HepG2 (cell line): Measurements from ENCODE around the gene ATP13A2. TPM values are rescaled to one million over a fixed set of nuclear protein-coding genes. Genes with fewer than 3 reads are reported as not detected.
A peak's percentile ranks its signal among the peaks of the same experiment; 100 is the strongest.

Experiments
- ATAC-seq: fragments of 200-7000 bp; cut with Tn5 transposase; 3 replicates; pipeline ENCODE4 v1.9.1; 2020; ENCODE audit warnings: mild to moderate bottlenecking, moderate library complexity
- BruUV-seq: library from RNA; stranded (reverse); fragments of 400-500 nt; replicated peaks from 2 replicates; lab custom pipeline; 2021; lab: Mats Ljungman, UMichigan
- CTCF ChIA-PET: fragments of 300-600 bp; formaldehyde crosslinking; extraction: SDS; loops from one replicate; lab custom pipeline; 2021; ENCODE audit warnings: low total read pairs, inconsistent platforms, low intra/inter-chr PET ratio; lab: Yijun Ruan, JAX
- POLR2A ChIA-PET: fragments of 350-600 bp; sonication (Branson Sonifier 250); formaldehyde crosslinking; loops from one replicate; lab custom pipeline; 2020; ENCODE audit warnings: antibody characterized with exemption, inconsistent platforms; lab: Yijun Ruan, JAX
- DNase-seq: peaks from one replicate; pipeline ENCODE4 v3.0.0-alpha.2; 2015; ENCODE audit warnings: low spot score
- FAIRE-seq: peaks from 3 replicates; lab custom pipeline; 2011; peaks lifted over from hg19 to GRCh38; lab: Jason Lieb, UNC
- H2AFZ ChIP-seq: one replicate; pipeline ENCODE4 v1.6.1; 2011; ENCODE audit warnings: low read length, inconsistent platforms
- H3K27ac ChIP-seq: fragments of 300-600 bp; 3 replicates; pipeline ENCODE4 v1.8.0; 2011; ENCODE audit warnings: mixed run types, mild to moderate bottlenecking, mixed read lengths, low read length, inconsistent platforms; ENCODE audit not compliant: insufficient read depth; ENCODE audit errors: extremely low read length
- H3K27me3 ChIP-seq, 2 experiments: fragments of 200-600 bp in 1 of 2; 2 replicates in 1 of 2; 3 replicates in 1 of 2; pipeline versions ENCODE4 v1.6.0 to v1.8.0; 2011; ENCODE audit warnings: low read length in 2 of 2, mild to moderate bottlenecking in 2 of 2, moderate library complexity in 2 of 2, inconsistent platforms in 1 of 2; ENCODE audit not compliant: insufficient read depth in 2 of 2, control insufficient read depth in 1 of 2
- H3K36me3 ChIP-seq, 2 experiments: fragments of 200-600 bp in 1 of 2; replicated peaks in 1 of 2; 2 replicates in 1 of 2; 3 replicates in 1 of 2; pipeline versions ENCODE4 v1.5.1 to v1.8.0; 2011; ENCODE audit warnings: low read length in 2 of 2, inconsistent platforms in 1 of 2; ENCODE audit not compliant: insufficient read depth in 2 of 2, control insufficient read depth in 1 of 2
- H3K4me1 ChIP-seq: 2 replicates; pipeline ENCODE4 v1.5.1; 2012; ENCODE audit warnings: low read length, inconsistent platforms; ENCODE audit not compliant: insufficient read depth
- H3K4me2 ChIP-seq: 2 replicates; pipeline ENCODE4 v1.6.0; 2011; ENCODE audit warnings: low read depth, low read length, inconsistent platforms
- H3K4me3 ChIP-seq, 3 experiments: fragments of 200-600 bp in 1 of 3; sonication (generic), shearing (Covaris generic) in 1 of 3; replicated peaks in 1 of 3; 2 replicates each; pipeline ENCODE4 v1.5.1; 2011 to 2016; ENCODE audit warnings: low read length in 3 of 3, inconsistent platforms in 2 of 3, low read depth in 2 of 3, mild to moderate bottlenecking in 2 of 3, control low read depth in 1 of 3, mixed read lengths in 1 of 3; ENCODE audit not compliant: insufficient read depth in 1 of 3
- H3K79me2 ChIP-seq: one replicate; pipeline ENCODE4 v1.6.1; 2011; ENCODE audit warnings: low read length, inconsistent platforms; ENCODE audit not compliant: insufficient read depth
- H3K9ac ChIP-seq: 2 replicates; pipeline ENCODE4 v1.6.0; 2011; ENCODE audit warnings: mild to moderate bottlenecking, low read depth, low read length, inconsistent platforms; ENCODE audit not compliant: insufficient read depth
- H3K9me3 ChIP-seq: 2 replicates; pipeline ENCODE4 v1.5.1; 2012; ENCODE audit warnings: mild to moderate bottlenecking, low read length
- H4K20me1 ChIP-seq: 2 replicates; pipeline ENCODE4 v1.6.0; 2011; ENCODE audit warnings: inconsistent platforms, mild to moderate bottlenecking, low read length, moderate library complexity; ENCODE audit not compliant: insufficient read depth
- ARID2 ChIP-seq: sonication (generic); formaldehyde crosslinking; IDR thresholded peaks from 2 replicates; pipeline ENCODE4 v1.8.1; 2022; ENCODE audit warnings: mild to moderate bottlenecking, missing genetic modification reagents, borderline replicate concordance
- GPN1 ChIP-seq: sonication (generic); formaldehyde crosslinking; IDR thresholded peaks from 2 replicates; pipeline ENCODE4 v1.5.1; 2020; ENCODE audit warnings: missing genetic modification reagents, borderline replicate concordance
- MTF2 ChIP-seq: sonication (generic); formaldehyde crosslinking; IDR thresholded peaks from 2 replicates; pipeline ENCODE4 v1.5.0; 2020; ENCODE audit warnings: missing genetic modification reagents, borderline replicate concordance
- NCOA2 ChIP-seq: sonication (generic); formaldehyde crosslinking; IDR thresholded peaks from 2 replicates; pipeline ENCODE4 v1.8.0; 2022; ENCODE audit warnings: inconsistent platforms
- NFYC ChIP-seq: IDR thresholded peaks from 2 replicates; pipeline ENCODE4 v1.6.1; 2016; ENCODE audit warnings: missing genetic modification reagents, missing compliant biosample characterization
- RBFOX2 ChIP-seq: fragments of 200-400 bp; formaldehyde crosslinking; IDR thresholded peaks from 2 replicates; pipeline ENCODE4 v1.6.1; 2017; ENCODE audit warnings: low read depth, mild to moderate bottlenecking, low read length
- RXRA ChIP-seq: sonication (generic); formaldehyde crosslinking; IDR thresholded peaks from 2 replicates; pipeline ENCODE4 v1.5.1; 2020; ENCODE audit warnings: missing genetic modification reagents
- TAF15 ChIP-seq: fragments of 200-400 bp; formaldehyde crosslinking; IDR thresholded peaks from one replicate; pipeline ENCODE4 v1.6.1; 2018; ENCODE audit warnings: mild to moderate bottlenecking, low read depth, low read length; ENCODE audit not compliant: poor library complexity, severe bottlenecking
- ZNF607 ChIP-seq: sonication (generic); formaldehyde crosslinking; IDR thresholded peaks from 2 replicates; pipeline ENCODE4 v1.5.1; 2020; ENCODE audit warnings: missing genetic modification reagents, mild to moderate bottlenecking, borderline replicate concordance
- ZNF629 ChIP-seq: sonication (generic); formaldehyde crosslinking; conservative IDR thresholded peaks from 2 replicates; pipeline ENCODE4 v1.5.0; 2020; ENCODE audit warnings: missing genetic modification reagents
- ZNF879 ChIP-seq: sonication (generic); formaldehyde crosslinking; IDR thresholded peaks from 2 replicates; pipeline ENCODE4 v1.8.1; 2023; ENCODE audit warnings: missing genetic modification reagents
- ZZZ3 ChIP-seq: sonication (generic); formaldehyde crosslinking; IDR thresholded peaks from 2 replicates; pipeline ENCODE4 v1.4.0; 2020; ENCODE audit warnings: missing genetic modification reagents, mild to moderate bottlenecking, borderline replicate concordance
- WGBS: methylation state at CpG from one replicate; pipeline ENCODE4 v1.1.6; 2017; ENCODE audit warnings: low lambda C conversion rate; 5-methylcytosine and 5-hydroxymethylcytosine counted together
- in situ Hi-C: cut with HindIII; loops from 2 replicates; pipeline ENCODE4 v1.10.0; 2017; ENCODE audit warnings: low pct_unique_long_range_greater_than_20kb; ENCODE audit not compliant: extremely low pct_ligation_motif_present
- intact Hi-C: fragments of 100-400 bp; cut with micrococcal nuclease; formaldehyde crosslinking; loops from one replicate; pipeline ENCODE4 v1.10.0; 2022; ENCODE audit not compliant: unreplicated experiment
- polyA plus RNA-seq, 8 experiments: library from polyadenylated mRNA; depleted of rRNA in 3 of 8; stranded (reverse) in 7 of 8; unstranded in 1 of 8; fragments of >200 nt; fragmentation: Illumina TruSeq in 4 of 8; extraction: Trizol in 4 of 8; gene quantifications; 2 replicates each; pipeline versions ENCODE4 v1.2.1 to v1.2.3, GENCODE V29; 2011 to 2016; ENCODE audit warnings: low read depth in 4 of 8, missing spikeins in 1 of 8, mixed read lengths in 1 of 8; ENCODE audit not compliant: insufficient read depth in 1 of 8
- total RNA-seq, 5 experiments: library from RNA; depleted of rRNA; stranded (reverse); fragments of >200 nt; fragmentation: Illumina TruSeq; extraction: Trizol; gene quantifications; 2 replicates each; pipeline ENCODE4 v1.2.3, GENCODE V29; 2016; ENCODE audit warnings: low read depth in 1 of 5
- TF ChIP-seq, protein P1 (sequence below): sonication (generic); formaldehyde crosslinking; conservative IDR thresholded peaks from 2 replicates; pipeline ENCODE4 v1.8.0; 2022; ENCODE audit warnings: missing genetic modification reagents
- TF ChIP-seq, protein P2 (sequence below): sonication (generic); formaldehyde crosslinking; IDR thresholded peaks from 2 replicates; pipeline ENCODE4 v1.5.0; 2020; ENCODE audit warnings: mild to moderate bottlenecking, missing genetic modification reagents, borderline replicate concordance

The ATP13A2 gene
- total and polyA plus RNA-seq, 2 of the 13 experiments (the other 11 are each of a cell fraction or from before 2014, with no cell fraction given), result 13.2 to 16.2 TPM

DNA sequence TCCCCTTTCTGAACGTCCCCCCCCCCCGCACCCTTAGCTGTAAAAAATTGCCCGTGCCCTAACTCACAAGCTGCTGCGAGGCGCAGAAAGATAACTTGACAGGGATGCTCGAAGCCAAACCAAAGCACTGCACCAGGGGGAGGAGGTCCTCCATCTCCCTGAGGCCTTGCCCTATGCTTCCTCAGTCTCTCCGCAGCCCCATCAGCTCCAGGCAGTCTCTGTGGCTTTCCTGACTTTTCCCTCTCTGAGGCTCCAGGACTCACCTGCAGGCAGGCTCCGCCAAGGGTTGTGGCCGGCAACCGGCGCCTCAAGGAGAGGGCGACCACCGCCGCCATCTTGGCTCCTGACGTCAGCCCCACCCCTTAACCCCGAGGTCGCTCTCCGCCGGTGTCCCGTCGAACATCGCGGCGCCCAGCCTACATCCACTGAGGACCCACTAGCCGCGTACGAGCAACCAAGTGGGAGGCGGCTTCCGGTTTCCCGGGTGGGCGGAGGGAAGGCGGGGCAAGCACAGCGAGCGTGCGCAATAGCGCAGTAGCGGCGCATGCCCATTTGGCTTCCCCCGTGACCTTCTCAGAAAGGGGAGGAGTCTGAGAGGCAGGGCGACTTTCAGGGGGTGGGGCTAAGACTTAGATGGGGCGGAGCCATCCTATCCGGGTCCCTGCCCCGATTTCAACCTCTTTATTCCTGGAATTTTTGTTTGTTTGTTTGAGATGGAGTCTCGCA, 42.1 kb upstream of the ATP13A2 start, which contains the start of gene SDHB (continued):
- TF ChIP-seq, protein P1, sequence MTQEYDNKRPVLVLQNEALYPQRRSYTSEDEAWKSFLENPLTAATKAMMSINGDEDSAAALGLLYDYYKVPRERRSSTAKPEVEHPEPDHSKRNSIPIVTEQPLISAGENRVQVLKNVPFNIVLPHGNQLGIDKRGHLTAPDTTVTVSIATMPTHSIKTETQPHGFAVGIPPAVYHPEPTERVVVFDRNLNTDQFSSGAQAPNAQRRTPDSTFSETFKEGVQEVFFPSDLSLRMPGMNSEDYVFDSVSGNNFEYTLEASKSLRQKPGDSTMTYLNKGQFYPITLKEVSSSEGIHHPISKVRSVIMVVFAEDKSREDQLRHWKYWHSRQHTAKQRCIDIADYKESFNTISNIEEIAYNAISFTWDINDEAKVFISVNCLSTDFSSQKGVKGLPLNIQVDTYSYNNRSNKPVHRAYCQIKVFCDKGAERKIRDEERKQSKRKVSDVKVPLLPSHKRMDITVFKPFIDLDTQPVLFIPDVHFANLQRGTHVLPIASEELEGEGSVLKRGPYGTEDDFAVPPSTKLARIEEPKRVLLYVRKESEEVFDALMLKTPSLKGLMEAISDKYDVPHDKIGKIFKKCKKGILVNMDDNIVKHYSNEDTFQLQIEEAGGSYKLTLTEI, result no peak
- TF ChIP-seq ZZZ3 (CRISPR knock-in tag) (no peak; the same call in 1 of the 2 replicates), RBFOX2 (peak; percentile 78), ARID2 (CRISPR knock-in tag) (no peak), GPN1 (no peak)

DNA sequence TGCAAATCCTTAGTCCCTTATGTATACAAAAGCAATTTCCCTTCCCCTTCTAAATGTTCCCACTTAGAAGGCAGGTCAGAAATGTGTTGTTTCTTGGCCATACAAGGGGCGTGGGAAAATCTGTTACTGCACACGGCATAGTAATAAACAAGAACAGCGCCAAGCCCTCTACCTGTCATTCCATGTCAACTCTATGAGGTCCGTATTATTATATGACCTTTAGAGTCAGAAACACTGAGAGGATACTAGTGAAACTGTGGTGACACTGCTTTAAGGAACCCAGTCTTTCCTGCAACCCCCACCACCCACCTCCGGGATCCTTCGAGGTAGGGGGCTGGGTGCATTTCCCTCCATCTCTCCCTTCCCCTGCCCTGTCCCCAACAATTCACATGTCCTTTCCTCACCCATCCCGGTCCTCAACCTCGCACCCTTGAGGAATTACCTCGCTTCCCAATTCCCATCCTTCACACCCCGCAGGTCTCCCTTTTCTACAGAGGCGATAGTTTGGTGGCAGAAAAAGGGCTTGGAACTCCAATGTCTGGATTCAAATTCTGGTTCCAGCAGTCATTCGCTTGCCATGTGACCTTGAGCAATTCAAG, 41.5 kb upstream of the ATP13A2 start:
- Histone ChIP-seq H3K79me2 (peaks cover 23% of the 10 kb centered on the region), H3K36me3 (peaks cover 0 to 3% of the 10 kb centered on the region in 2 experiments; a peak in 1 of 5 replicates), H3K4me1 (peaks cover 45% of the 10 kb centered on the region), H4K20me1 (no peaks in the 10 kb centered on the region), H3K27ac (peak overlapping the region; percentile 75), H3K4me2 (peak overlapping the region; percentile 96), H3K27me3 (no peaks in the 10 kb centered on the region; a peak in 1 of 5 replicates), H3K4me3 (peak overlapping the region; percentile 77 to 94 (median 93)), H3K9me3 (no peaks in the 10 kb centered on the region), H3K9ac (peak overlapping the region; percentile 82), H2AFZ (no peak overlapping the region)
- WGBS, result 2% methylated on average over 12 of the region's 12 CpGs
- CTCF ChIA-PET, result no interaction called here
- BruUV-seq, result TSS peak; percentile 58
- POLR2A ChIA-PET, result no interaction called here
- intact Hi-C loops (no loop called here), in situ Hi-C loops (no loop called here)
- ATAC-seq, result peak; percentile 7; the same call in 1 of the 3 replicates
- no peak for FAIRE-seq
- no peak for DNase-seq
- TF ChIP-seq ZNF607 (CRISPR knock-in tag), result no peak
- TF ChIP-seq, protein P2, sequence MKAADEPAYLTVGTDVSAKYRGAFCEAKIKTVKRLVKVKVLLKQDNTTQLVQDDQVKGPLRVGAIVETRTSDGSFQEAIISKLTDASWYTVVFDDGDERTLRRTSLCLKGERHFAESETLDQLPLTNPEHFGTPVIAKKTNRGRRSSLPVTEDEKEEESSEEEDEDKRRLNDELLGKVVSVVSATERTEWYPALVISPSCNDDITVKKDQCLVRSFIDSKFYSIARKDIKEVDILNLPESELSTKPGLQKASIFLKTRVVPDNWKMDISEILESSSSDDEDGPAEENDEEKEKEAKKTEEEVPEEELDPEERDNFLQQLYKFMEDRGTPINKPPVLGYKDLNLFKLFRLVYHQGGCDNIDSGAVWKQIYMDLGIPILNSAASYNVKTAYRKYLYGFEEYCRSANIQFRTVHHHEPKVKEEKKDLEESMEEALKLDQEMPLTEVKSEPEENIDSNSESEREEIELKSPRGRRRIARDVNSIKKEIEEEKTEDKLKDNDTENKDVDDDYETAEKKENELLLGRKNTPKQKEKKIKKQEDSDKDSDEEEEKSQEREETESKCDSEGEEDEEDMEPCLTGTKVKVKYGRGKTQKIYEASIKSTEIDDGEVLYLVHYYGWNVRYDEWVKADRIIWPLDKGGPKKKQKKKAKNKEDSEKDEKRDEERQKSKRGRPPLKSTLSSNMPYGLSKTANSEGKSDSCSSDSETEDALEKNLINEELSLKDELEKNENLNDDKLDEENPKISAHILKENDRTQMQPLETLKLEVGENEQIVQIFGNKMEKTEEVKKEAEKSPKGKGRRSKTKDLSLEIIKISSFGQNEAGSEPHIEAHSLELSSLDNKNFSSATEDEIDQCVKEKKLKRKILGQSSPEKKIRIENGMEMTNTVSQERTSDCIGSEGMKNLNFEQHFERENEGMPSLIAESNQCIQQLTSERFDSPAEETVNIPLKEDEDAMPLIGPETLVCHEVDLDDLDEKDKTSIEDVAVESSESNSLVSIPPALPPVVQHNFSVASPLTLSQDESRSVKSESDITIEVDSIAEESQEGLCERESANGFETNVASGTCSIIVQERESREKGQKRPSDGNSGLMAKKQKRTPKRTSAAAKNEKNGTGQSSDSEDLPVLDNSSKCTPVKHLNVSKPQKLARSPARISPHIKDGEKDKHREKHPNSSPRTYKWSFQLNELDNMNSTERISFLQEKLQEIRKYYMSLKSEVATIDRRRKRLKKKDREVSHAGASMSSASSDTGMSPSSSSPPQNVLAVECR (CRISPR knock-in tag), result no peak
- no peak for TF ChIP-seq ZNF629 (CRISPR knock-in tag)
- TF ChIP-seq NFYC, result no peak
- TF ChIP-seq RXRA, result no peak
- no peak for TF ChIP-seq TAF15
- no peak for TF ChIP-seq MTF2 (CRISPR knock-in tag)
- no peak for TF ChIP-seq NCOA2 (CRISPR knock-in tag)
- 0 out of 2 replicates have a peak, but pooled peaks have one; percentile 28 for TF ChIP-seq ZNF879
